ENCODE measurements around the gene CREBBP.
"Not testable (repeated sequence)": the region's sequence is repeated elsewhere in the genome, so short reads cannot be mapped to it uniquely, and the experiment has no call there.

The CREBBP gene

DNA sequence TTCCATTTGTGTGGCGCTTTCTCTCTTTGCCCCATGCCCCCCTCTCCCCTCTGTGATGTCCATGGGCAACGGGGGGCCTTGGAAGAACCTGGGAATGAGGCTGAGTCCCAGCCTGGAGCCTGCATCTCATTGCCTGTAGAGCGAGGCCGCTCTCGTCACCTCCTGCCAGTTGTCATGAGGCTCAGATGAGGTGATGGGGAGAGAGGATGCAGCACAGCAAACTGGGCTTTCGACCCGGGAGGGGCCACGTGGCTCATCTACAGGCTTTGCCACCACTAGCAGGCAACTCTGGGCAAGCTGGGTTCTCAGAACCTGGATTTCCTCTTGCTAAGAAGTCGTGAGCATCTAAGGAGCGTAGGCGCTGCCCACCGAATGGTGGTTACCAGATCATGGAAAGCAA lies 31.9 kb upstream of the CREBBP start:
- Histone ChIP-seq H2AFZ (ENCODE audit: insufficient read depth, low read length, poor library complexity) (no peak overlapping the region), H3K4me2 (ENCODE audit: low read length) (no peak overlapping the region), H3K9me3 (ENCODE audit: insufficient read depth, low read depth, low read length) (peaks cover 7% of the 10 kb centered on the region), H3K18ac (ENCODE audit: low read length) (no peak overlapping the region), H3K79me1 (ENCODE audit: low read length) (no peaks in the 10 kb centered on the region), H4K8ac (ENCODE audit: low read depth, low read length) (no peak overlapping the region), H4K91ac (ENCODE audit: low read depth, low read length) (no peak overlapping the region), H3K27ac (ENCODE audit: low read depth, low read length) (no peak overlapping the region), H2BK5ac (ENCODE audit: low read depth, low read length, poor library complexity) (no peak overlapping the region), H2BK120ac (ENCODE audit: insufficient read depth, low read length, poor library complexity) (no peak overlapping the region), H4K12ac (ENCODE audit: low read depth, low read length) (no peak overlapping the region), H3K9ac (ENCODE audit: low read length) (no peak overlapping the region), H3K79me2 (ENCODE audit: control insufficient read depth, insufficient read depth, low read length, poor library complexity) (no peaks in the 10 kb centered on the region), H3K36me3 (ENCODE audit: control insufficient read depth in 1 of 2, insufficient read depth in 2 of 2, low read length in 2 of 2) (no peaks in the 10 kb centered on the region), H2BK12ac (ENCODE audit: low read length) (no peak overlapping the region), H3K14ac (ENCODE audit: low read length) (no peak overlapping the region), H2AK5ac (ENCODE audit: low read length) (no peak overlapping the region), H3K4me1 (ENCODE audit: control insufficient read depth in 1 of 2, insufficient read depth in 2 of 2, low read length in 2 of 2) (peaks cover 0 to 3% of the 10 kb centered on the region in 2 experiments), H3K23ac (ENCODE audit: low read length) (no peak overlapping the region), H3K27me3 (ENCODE audit: insufficient read depth, low read length) (no peaks in the 10 kb centered on the region), H3K4ac (ENCODE audit: low read depth, low read length) (no peak overlapping the region), H3K4me3 (ENCODE audit: low read depth, low read length) (no peak overlapping the region)
- WGBS (ENCODE audit: extremely low coverage, insufficient coverage, insufficient read length): no CpG with 5 or more reads among the region's 12 CpGs
- DNase-seq: no peak

DNA sequence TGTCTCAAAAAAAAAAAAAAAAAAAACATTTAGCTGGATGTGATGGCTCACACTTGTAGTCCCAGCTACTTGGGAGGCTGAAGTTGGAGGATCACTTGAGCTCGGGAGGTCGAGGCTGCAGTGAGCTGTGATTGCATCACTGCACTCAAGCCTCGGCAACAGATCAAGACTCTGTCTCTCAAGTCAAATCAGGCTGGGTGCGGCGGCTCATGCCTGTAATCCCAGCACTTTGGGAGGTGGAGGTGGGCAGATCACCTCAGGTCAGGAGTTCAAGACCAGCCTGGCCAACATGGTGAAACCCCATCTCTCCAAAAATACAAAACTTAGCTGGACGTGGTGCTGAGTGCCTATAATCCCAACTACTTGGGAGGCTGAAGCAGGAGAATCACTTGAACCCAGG lies 31.2 kb upstream of the CREBBP start:
- not testable (repeated sequence) for H3K4me1 ChIP-seq (ENCODE audit: control insufficient read depth in 1 of 2, insufficient read depth in 2 of 2, low read length in 2 of 2); H2AFZ ChIP-seq (ENCODE audit: insufficient read depth, low read length, poor library complexity); H4K8ac ChIP-seq (ENCODE audit: low read depth, low read length); H3K27me3 ChIP-seq (ENCODE audit: insufficient read depth, low read length); H3K79me1 ChIP-seq (ENCODE audit: low read length); H3K4ac ChIP-seq (ENCODE audit: low read depth, low read length); H4K91ac ChIP-seq (ENCODE audit: low read depth, low read length); H3K79me2 ChIP-seq (ENCODE audit: control insufficient read depth, insufficient read depth, low read length, poor library complexity); H3K23ac ChIP-seq (ENCODE audit: low read length); H3K36me3 ChIP-seq (ENCODE audit: control insufficient read depth in 1 of 2, insufficient read depth in 2 of 2, low read length in 2 of 2); H3K18ac ChIP-seq (ENCODE audit: low read length); H3K9me3 ChIP-seq (ENCODE audit: insufficient read depth, low read depth, low read length); H2AK5ac ChIP-seq (ENCODE audit: low read length); H3K4me3 ChIP-seq (ENCODE audit: low read depth, low read length); H2BK5ac ChIP-seq (ENCODE audit: low read depth, low read length, poor library complexity); H3K27ac ChIP-seq (ENCODE audit: low read depth, low read length); H3K14ac ChIP-seq (ENCODE audit: low read length); H3K9ac ChIP-seq (ENCODE audit: low read length); DNase-seq; H2BK120ac ChIP-seq (ENCODE audit: insufficient read depth, low read length, poor library complexity); H2BK12ac ChIP-seq (ENCODE audit: low read length); H3K4me2 ChIP-seq (ENCODE audit: low read length); H4K12ac ChIP-seq (ENCODE audit: low read depth, low read length)
- no CpG with 5 or more reads among the region's 6 CpGs for WGBS (ENCODE audit: extremely low coverage, insufficient coverage, insufficient read length)

DNA sequence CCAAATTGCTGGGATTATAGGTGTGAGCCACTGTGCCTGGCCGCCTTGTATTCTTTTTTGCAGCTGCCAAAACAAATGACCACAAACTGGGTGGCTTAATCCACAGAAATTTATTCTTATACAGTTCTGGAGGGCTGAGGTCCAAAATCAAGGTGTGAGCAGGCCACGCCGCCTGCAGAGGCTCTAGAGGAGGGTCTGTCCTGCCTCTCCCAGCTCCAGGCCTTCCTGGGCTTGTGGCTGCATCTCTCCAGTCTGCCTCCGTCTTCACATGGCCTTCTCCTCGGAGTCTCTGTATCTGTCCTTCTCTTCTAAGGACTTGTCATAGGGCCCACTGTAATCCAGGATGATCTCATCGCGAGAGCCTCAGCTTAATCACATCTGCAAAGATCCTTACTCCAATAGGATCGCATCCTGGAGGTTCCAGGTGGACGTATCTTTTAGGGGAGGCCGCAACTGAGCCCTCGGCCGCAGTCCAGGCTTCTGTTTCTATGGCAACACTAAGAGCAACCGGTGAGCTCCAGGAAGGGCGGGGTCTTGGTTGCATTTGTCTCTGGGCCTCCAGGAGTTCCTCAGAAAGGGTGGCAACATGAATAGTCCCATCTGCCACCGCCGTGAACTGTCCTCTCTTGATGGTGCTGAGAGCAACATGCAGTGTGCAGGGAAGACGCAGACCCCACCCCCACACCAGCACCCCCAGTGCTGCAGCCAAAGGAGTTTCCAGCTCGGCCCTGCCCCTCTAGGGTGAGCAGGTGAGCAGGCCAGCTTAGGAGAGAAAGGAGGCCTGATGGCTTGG lies 29.5 kb upstream of the CREBBP start:
- Histone ChIP-seq H3K36me3 (ENCODE audit: control insufficient read depth in 1 of 2, insufficient read depth in 2 of 2, low read length in 2 of 2) (no peaks in the 10 kb centered on the region), H3K27me3 (ENCODE audit: insufficient read depth, low read length) (no peaks in the 10 kb centered on the region), H3K14ac (ENCODE audit: low read length) (no peak overlapping the region), H2AK5ac (ENCODE audit: low read length) (no peak overlapping the region), H3K9ac (ENCODE audit: low read length) (no peak overlapping the region), H3K23ac (ENCODE audit: low read length) (no peak overlapping the region), H4K91ac (ENCODE audit: low read depth, low read length) (no peak overlapping the region), H3K18ac (ENCODE audit: low read length) (no peak overlapping the region), H4K12ac (ENCODE audit: low read depth, low read length) (no peak overlapping the region), H3K4me1 (ENCODE audit: control insufficient read depth in 1 of 2, insufficient read depth in 2 of 2, low read length in 2 of 2) (no peaks in the 10 kb centered on the region), H2BK5ac (ENCODE audit: low read depth, low read length, poor library complexity) (no peak overlapping the region), H3K4me2 (ENCODE audit: low read length) (no peak overlapping the region), H3K27ac (ENCODE audit: low read depth, low read length) (no peak overlapping the region), H3K79me1 (ENCODE audit: low read length) (no peaks in the 10 kb centered on the region), H4K8ac (ENCODE audit: low read depth, low read length) (no peak overlapping the region), H3K4me3 (ENCODE audit: low read depth, low read length) (no peak overlapping the region), H2BK120ac (ENCODE audit: insufficient read depth, low read length, poor library complexity) (no peak overlapping the region), H3K79me2 (ENCODE audit: control insufficient read depth, insufficient read depth, low read length, poor library complexity) (no peaks in the 10 kb centered on the region), H2BK12ac (ENCODE audit: low read length) (no peak overlapping the region), H3K4ac (ENCODE audit: low read depth, low read length) (no peak overlapping the region), H2AFZ (ENCODE audit: insufficient read depth, low read length, poor library complexity) (no peak overlapping the region), H3K9me3 (ENCODE audit: insufficient read depth, low read depth, low read length) (peaks cover 2% of the 10 kb centered on the region)
- no CpG with 5 or more reads among the region's 18 CpGs for WGBS (ENCODE audit: extremely low coverage, insufficient coverage, insufficient read length)
- DNase-seq: no peak

DNA sequence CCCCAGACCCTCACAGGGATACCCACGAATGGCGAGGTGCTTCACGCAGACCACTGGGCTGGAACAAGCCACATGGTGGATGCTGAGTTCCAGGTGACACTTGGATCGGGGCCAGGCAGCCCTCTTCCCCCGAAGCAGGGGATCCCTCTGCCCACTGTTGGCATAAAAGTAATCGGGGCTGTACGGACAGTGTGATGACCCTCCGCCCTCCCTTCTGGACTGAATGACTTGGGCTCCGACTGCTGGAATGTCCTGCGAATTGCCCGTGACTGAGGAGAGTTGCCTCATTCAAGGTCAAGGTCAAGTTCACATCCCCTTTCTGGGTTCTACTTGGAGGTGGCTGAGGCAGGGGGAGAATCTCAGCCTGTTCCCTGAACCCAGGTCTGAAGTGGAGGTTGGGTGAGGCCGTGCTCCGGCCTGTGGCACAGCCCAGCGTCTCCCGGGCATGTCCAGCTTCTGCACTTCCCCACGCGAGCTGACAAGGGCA lies 28.5 kb upstream of the CREBBP start:
- H3K14ac ChIP-seq (ENCODE audit: low read length): no peak overlapping the region
- no peak overlapping the region for H2BK5ac ChIP-seq (ENCODE audit: low read depth, low read length, poor library complexity)
- no peaks in the 10 kb centered on the region for H3K27me3 ChIP-seq (ENCODE audit: insufficient read depth, low read length)
- H2BK12ac ChIP-seq (ENCODE audit: low read length): no peak overlapping the region
- no peak overlapping the region for H3K4me3 ChIP-seq (ENCODE audit: low read depth, low read length)
- no peak overlapping the region for H3K27ac ChIP-seq (ENCODE audit: low read depth, low read length)
- no peaks in the 10 kb centered on the region for H3K79me1 ChIP-seq (ENCODE audit: low read length)
- no peak overlapping the region for H3K23ac ChIP-seq (ENCODE audit: low read length)
- DNase-seq: no peak
- H3K4ac ChIP-seq (ENCODE audit: low read depth, low read length): no peak overlapping the region
- no peak overlapping the region for H4K8ac ChIP-seq (ENCODE audit: low read depth, low read length)
- no peak overlapping the region for H3K9ac ChIP-seq (ENCODE audit: low read length)
- H3K4me2 ChIP-seq (ENCODE audit: low read length): no peak overlapping the region
- no peak overlapping the region for H4K12ac ChIP-seq (ENCODE audit: low read depth, low read length)
- no CpG with 5 or more reads among the region's 17 CpGs for WGBS (ENCODE audit: extremely low coverage, insufficient coverage, insufficient read length)
- H2AFZ ChIP-seq (ENCODE audit: insufficient read depth, low read length, poor library complexity): no peak overlapping the region
- no peak overlapping the region for H2AK5ac ChIP-seq (ENCODE audit: low read length)
- no peak overlapping the region for H2BK120ac ChIP-seq (ENCODE audit: insufficient read depth, low read length, poor library complexity)
- no peak overlapping the region for H3K18ac ChIP-seq (ENCODE audit: low read length)
- no peaks in the 10 kb centered on the region for H3K4me1 ChIP-seq (ENCODE audit: control insufficient read depth in 1 of 2, insufficient read depth in 2 of 2, low read length in 2 of 2)
- H4K91ac ChIP-seq (ENCODE audit: low read depth, low read length): no peak overlapping the region
- H3K79me2 ChIP-seq (ENCODE audit: control insufficient read depth, insufficient read depth, low read length, poor library complexity): no peaks in the 10 kb centered on the region
- H3K9me3 ChIP-seq (ENCODE audit: insufficient read depth, low read depth, low read length): peaks cover 2% of the 10 kb centered on the region
- no peaks in the 10 kb centered on the region for H3K36me3 ChIP-seq (ENCODE audit: control insufficient read depth in 1 of 2, insufficient read depth in 2 of 2, low read length in 2 of 2)
